HG03342 (cell line): ENCODE measurements around the gene SLC25A21.

Experiments used
- ATAC-seq: cut with Tn5 transposase; IDR thresholded peaks from one replicate; pipeline ENCODE4 v1.9.1; 2021; ENCODE audit warnings: mild to moderate bottlenecking, moderate library complexity; ENCODE audit not compliant: unreplicated experiment

The SLC25A21 gene

GRCh38 chr14:36656687-36657398 is 515.6 kb downstream of the SLC25A21 start:
- no peak for ATAC-seq

GRCh38 chr14:36655963-36656686 is 516.3 kb downstream of the SLC25A21 start:
- no peak for ATAC-seq

- no peak for ATAC-seq
Observed at GRCh38 chr14:36655571-36655962, 516.8 kb downstream of the SLC25A21 start.

- no peak for ATAC-seq
Observed at GRCh38 chr14:36654794-36655381, 517.5 kb downstream of the SLC25A21 start.

GRCh38 chr14:36653962-36654793 is 518.2 kb downstream of the SLC25A21 start:
- ATAC-seq = no peak

- ATAC-seq = no peak
Observed at GRCh38 chr14:36653413-36653812, 519.0 kb downstream of the SLC25A21 start.

GRCh38 chr14:36652542-36653201 is 519.7 kb downstream of the SLC25A21 start:
- ATAC-seq = no peak

GRCh38 chr14:36649872-36650650 is 522.3 kb downstream of the SLC25A21 start:
- ATAC-seq = no peak

GRCh38 chr14:36647824-36648753 is 524.3 kb downstream of the SLC25A21 start:
- no peak for ATAC-seq

- ATAC-seq = no peak
Observed at GRCh38 chr14:36647417-36647823, 525.0 kb downstream of the SLC25A21 start.

GRCh38 chr14:36646664-36647416 is 525.6 kb downstream of the SLC25A21 start:
- no peak for ATAC-seq

- ATAC-seq = no peak
Observed at GRCh38 chr14:36633580-36633979, 538.8 kb downstream of the SLC25A21 start.
